ENCODE measurements around the gene PRPF40A.

GRCh38 chr2:152618193-152618564 lies 99.1 kb downstream of the PRPF40A start:
- no peak for TF ChIP-seq CTCF (IDR thresholded peaks at IDR 0.05; ENCODE audit: insufficient read depth, low read length)
- TF ChIP-seq GABPA (IDR thresholded peaks at IDR 0.05; ENCODE audit: low read depth): no peak
- TF ChIP-seq POLR2AphosphoS5 (IDR thresholded peaks at IDR 0.05; ENCODE audit: low read depth): no peak
- TF ChIP-seq, protein P1, sequence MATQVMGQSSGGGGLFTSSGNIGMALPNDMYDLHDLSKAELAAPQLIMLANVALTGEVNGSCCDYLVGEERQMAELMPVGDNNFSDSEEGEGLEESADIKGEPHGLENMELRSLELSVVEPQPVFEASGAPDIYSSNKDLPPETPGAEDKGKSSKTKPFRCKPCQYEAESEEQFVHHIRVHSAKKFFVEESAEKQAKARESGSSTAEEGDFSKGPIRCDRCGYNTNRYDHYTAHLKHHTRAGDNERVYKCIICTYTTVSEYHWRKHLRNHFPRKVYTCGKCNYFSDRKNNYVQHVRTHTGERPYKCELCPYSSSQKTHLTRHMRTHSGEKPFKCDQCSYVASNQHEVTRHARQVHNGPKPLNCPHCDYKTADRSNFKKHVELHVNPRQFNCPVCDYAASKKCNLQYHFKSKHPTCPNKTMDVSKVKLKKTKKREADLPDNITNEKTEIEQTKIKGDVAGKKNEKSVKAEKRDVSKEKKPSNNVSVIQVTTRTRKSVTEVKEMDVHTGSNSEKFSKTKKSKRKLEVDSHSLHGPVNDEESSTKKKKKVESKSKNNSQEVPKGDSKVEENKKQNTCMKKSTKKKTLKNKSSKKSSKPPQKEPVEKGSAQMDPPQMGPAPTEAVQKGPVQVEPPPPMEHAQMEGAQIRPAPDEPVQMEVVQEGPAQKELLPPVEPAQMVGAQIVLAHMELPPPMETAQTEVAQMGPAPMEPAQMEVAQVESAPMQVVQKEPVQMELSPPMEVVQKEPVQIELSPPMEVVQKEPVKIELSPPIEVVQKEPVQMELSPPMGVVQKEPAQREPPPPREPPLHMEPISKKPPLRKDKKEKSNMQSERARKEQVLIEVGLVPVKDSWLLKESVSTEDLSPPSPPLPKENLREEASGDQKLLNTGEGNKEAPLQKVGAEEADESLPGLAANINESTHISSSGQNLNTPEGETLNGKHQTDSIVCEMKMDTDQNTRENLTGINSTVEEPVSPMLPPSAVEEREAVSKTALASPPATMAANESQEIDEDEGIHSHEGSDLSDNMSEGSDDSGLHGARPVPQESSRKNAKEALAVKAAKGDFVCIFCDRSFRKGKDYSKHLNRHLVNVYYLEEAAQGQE (IDR thresholded peaks at IDR 0.05; ENCODE audit: insufficient replicate concordance, low read depth): no peak
